AG08396 (cell line): ENCODE data around the gene GPR107.

Experiments
- DNase-seq: peaks from one replicate; pipeline ENCODE4 v3.0.0; 2012; ENCODE audit warnings: low spot score, mixed read lengths

The GPR107 gene

GRCh38 chr9:130054325-130054786 lies 650 bp downstream of the GPR107 start:
- peak; percentile 40 for DNase-seq

- no peak for DNase-seq
Observed at GRCh38 chr9:130054820-130055219, 1.1 kb downstream of the GPR107 start.

GRCh38 chr9:130058154-130058553 lies 4.4 kb downstream of the GPR107 start:
- DNase-seq: peak; percentile 29

- no peak for DNase-seq
Observed at GRCh38 chr9:130058887-130059286, 5.2 kb downstream of the GPR107 start.

GRCh38 chr9:130060296-130060695 lies 6.6 kb downstream of the GPR107 start:
- DNase-seq: no peak

- no peak for DNase-seq
Observed at GRCh38 chr9:130062750-130063149, 9.0 kb downstream of the GPR107 start.

- DNase-seq: no peak
Observed at GRCh38 chr9:130064621-130065020, 10.9 kb downstream of the GPR107 start.

- DNase-seq: no peak
Observed at GRCh38 chr9:130069048-130069447, 15.3 kb downstream of the GPR107 start.

- no peak for DNase-seq
Observed at GRCh38 chr9:130072515-130073235, 19.0 kb downstream of the GPR107 start.

- no peak for DNase-seq
Observed at GRCh38 chr9:130073373-130073772, 19.7 kb downstream of the GPR107 start.

GRCh38 chr9:130078547-130078946 lies 24.8 kb downstream of the GPR107 start:
- DNase-seq: no peak

GRCh38 chr9:130084337-130084736 lies 30.6 kb downstream of the GPR107 start:
- DNase-seq: no peak

GRCh38 chr9:130088051-130088450 lies 34.3 kb downstream of the GPR107 start:
- no peak for DNase-seq

- no peak for DNase-seq
Observed at GRCh38 chr9:130089141-130089540, 35.4 kb downstream of the GPR107 start.

- DNase-seq: no peak
Observed at GRCh38 chr9:130090915-130091314, 37.2 kb downstream of the GPR107 start.

GRCh38 chr9:130092910-130093309 lies 39.2 kb downstream of the GPR107 start:
- no peak for DNase-seq

- DNase-seq: no peak
Observed at GRCh38 chr9:130095872-130096271, 42.2 kb downstream of the GPR107 start.

- DNase-seq: no peak
Observed at GRCh38 chr9:130100681-130101080, 47.0 kb downstream of the GPR107 start.

GRCh38 chr9:130101915-130102314 lies 48.2 kb downstream of the GPR107 start:
- no peak for DNase-seq

GRCh38 chr9:130104491-130105193 lies 50.9 kb downstream of the GPR107 start:
- DNase-seq: no peak

GRCh38 chr9:130106860-130107233 lies 53.1 kb downstream of the GPR107 start:
- no peak for DNase-seq

GRCh38 chr9:130107234-130107861 lies 53.6 kb downstream of the GPR107 start:
- DNase-seq: peak; percentile 74

GRCh38 chr9:130107955-130108354 lies 54.2 kb downstream of the GPR107 start:
- DNase-seq: no peak
